Measurements from ENCODE around the gene COX10.
"Not testable (repeated sequence)": the region's sequence is repeated elsewhere in the genome, so short reads cannot be mapped to it uniquely, and the experiment has no call there.

Gene COX10

DNA sequence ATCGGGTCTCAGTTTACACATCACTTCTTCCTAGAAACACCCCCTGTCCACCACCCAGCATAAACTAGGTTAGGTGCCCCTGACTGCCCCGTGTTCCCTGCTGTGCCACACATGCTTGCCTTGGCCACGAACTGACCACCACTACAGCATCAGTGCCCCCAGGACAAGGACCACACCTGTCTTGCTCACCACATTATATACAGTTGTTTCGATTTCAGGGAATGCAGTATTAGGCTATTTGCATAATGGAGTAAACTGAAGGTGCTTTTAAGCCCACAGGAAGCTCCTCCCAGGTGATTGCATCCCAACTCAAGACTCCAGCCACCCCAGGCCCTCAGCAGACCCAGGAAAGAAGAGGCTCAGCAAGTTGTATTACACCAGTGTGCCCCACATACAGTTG, 117.1 kb downstream of the COX10 start:
- not testable (repeated sequence) for DNase-seq

DNA sequence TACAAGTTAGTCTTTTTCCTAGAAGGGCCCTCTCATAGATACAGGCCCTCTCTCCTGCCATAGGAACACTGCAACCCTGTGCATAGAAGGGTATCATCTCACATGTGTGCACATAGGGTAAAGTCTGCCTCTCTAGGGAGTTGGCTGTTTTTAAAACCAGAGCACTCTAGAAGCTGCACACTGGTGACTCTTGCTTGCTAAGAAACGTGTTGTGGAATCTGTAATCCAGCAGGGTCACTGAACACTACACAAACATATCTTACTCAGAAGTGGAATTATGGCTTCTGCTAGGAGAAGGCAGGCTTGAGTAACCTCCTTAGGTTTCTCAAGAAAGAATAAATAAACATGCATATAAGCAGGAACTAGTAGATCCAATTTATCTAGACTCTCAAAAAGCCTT, 121.5 kb downstream of the COX10 start:
- not testable (repeated sequence) for DNase-seq

GRCh38 chr17:14191469-14191868, 122.2 kb downstream of the COX10 start:
- DNase-seq: not testable (repeated sequence)

DNA sequence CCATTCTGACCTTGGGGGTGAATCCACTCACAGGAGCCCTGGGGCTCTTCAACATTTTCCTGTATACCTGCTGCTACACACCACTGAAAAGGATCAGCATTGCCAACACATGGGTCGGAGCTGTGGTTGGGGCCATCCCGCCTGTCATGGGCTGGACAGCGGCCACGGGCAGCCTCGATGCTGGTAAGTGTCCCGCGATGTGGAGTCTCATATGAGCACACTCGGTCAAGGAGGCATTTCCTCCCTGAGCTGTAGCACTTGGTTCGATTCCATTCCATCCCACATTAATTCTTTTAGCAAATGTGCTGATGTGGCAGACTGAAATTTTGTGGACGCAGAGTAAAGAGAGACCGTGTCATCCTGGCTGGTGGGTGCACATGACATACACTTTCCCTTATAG, 122.7 kb downstream of the COX10 start:
- not testable (repeated sequence) for DNase-seq

- DNase-seq: peak in 1 of 2 donors; percentile 35
These were observed 123.5 kb downstream of the COX10 start for GRCh38 chr17:14192636-14193344.

- DNase-seq: peak in 1 of 2 donors; percentile 36
These were observed 127.2 kb downstream of the COX10 start for GRCh38 chr17:14196377-14196997.

GRCh38 chr17:14197057-14197456, 127.8 kb downstream of the COX10 start:
- DNase-seq: no peak

GRCh38 chr17:14197586-14197985, 128.3 kb downstream of the COX10 start:
- peak; percentile 31 to 53 for DNase-seq

- DNase-seq: no peak
These were observed 128.7 kb downstream of the COX10 start for GRCh38 chr17:14198013-14198412.

GRCh38 chr17:14198575-14198974, 129.3 kb downstream of the COX10 start:
- no peak for DNase-seq

DNA sequence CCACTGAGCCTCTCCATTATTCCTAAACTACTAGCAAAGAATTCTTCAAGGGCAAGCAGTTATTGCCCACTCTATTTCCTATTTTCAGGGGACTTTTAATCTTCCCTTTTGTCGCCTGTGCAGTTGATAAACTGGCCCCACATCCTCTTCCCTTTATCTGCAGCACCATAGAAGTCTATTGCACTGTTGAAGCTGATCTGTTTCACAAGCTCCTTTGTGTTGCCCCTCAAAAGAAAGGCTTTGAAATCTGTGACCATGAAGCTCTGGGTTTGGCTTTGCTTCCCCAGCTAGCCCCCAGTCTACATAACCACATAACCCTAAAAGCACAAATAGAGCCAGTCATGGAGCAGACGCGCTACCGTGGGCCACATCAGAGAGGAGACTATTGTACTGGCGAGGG, 130.3 kb downstream of the COX10 start:
- no peak for DNase-seq

- DNase-seq: no peak
These were observed 131.1 kb downstream of the COX10 start for GRCh38 chr17:14200354-14200753.

DNA sequence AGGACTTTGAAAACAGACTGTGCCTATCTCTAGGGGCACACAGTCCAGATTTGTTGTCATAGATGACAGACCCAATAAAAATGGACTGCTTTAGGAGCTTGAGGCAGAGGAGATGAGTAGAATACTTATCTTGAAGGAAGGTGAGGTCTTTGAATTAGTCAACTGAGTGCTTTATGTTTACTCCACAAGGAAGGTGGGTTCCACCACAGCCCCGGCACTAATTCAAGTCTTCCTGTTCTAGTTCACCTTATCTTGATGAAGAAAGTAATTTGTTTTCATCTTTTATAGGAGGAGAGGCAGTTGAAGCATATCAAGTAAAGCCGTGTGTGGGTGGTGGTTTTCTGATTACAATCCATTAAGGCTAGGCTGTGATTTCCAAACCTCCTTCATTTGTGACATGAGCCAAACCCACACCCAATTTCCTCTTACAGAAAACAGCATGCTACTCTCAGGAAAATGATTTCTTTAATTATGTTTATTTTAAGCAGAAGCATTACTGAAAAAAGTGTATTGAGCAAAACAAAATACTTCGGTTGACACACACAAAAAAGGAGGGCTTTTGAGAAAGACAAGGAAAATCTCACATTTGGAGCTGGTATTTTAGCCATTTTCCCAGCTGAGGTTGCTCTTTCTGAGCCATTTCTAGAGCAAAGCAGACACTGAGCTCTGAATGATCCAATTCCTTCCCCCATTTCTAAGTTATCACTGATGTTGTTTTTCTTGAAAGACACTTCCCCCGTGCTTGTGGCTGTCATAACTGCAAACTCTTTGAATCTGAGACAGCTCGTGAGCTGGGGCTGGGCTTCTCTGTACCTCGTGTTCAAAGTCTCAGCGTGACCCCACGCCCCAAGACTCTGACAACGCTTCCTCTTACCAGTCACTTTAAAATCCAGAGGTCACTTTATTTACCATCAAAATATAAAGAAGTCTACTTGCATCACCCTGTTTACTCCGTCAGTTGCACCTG, 132.0 kb downstream of the COX10 start:
- peak; percentile 69 for DNase-seq

DNA sequence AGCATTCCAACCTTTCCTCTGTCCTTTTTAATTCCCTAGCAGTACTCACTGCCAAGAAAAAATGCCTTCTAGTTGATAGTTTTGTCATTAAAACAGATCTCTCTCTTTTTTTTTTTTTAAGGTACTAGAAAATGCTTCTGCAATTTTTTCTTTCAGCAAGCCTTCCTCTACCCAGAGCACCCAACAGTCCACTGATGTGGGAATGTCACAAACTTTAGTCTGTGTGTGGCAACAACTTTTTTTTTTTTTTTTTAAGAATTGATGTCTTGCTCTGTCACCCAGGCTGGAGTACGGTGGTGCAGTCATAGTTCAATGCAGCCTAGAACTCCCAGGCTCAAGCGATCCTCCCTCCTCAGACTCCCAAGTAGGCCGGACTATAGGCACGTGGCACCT, 132.7 kb downstream of the COX10 start:
- DNase-seq: no peak

DNA sequence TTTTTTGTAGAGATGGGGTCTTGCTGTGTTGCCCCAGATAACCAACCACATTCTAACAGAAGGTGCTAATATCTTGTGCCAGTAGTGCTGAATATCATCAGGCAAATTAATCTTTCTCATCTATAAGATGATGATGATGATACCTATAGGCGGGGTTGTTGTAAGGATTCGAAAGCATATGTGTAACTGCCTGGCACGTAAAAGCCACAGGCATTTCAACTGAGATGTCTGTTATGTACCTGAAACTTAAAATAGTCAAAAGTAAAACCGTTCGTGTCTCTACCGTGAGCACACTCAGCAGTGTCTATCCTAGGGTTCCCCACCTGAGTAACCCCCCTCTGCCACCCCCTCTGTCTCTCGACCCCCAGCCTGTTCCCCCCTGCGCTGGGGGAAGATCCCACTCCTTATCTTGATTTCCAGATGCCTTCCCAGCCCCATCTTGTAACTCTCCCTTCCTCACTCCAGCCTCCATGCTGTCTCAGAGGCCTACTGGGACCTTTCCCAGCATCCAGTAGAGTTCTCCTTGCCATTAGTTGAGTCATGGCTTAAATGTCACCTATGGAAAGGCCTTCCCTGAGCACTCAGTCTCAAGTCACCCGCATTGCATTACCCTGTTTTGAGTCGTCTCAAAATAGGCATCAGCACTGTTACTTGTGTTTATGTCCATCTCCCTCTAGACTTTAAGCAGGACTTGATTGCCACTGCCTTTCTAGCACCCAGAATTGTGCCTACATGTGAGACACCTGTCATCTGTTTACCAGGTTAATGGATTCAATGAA, 133.3 kb downstream of the COX10 start:
- no peak for DNase-seq

DNA sequence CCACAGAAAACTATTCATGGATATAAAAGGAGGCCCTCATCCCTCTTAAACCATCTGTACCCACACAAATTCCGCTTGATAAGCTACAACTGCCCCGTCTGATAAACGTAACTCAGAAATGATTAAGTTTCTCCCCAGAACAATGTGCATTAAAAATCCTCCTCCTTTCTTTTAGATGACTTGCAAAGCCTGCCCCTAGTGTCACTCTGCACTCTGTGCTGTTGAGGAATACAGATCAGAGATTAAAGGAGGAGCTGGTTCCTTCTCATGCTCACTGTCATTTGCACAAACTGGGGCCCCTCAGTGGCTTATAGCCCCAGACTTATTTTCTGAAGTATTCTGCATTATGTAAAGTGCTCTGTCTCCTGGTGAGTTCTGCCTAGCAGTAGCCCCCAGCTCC, 134.1 kb downstream of the COX10 start:
- DNase-seq: peak; percentile 37 to 59

- DNase-seq: peak in 1 of 2 donors; percentile 26
These were observed 134.8 kb downstream of the COX10 start for GRCh38 chr17:14204084-14204483.

- DNase-seq: no peak
These were observed 135.2 kb downstream of the COX10 start for GRCh38 chr17:14204546-14204945.

DNA sequence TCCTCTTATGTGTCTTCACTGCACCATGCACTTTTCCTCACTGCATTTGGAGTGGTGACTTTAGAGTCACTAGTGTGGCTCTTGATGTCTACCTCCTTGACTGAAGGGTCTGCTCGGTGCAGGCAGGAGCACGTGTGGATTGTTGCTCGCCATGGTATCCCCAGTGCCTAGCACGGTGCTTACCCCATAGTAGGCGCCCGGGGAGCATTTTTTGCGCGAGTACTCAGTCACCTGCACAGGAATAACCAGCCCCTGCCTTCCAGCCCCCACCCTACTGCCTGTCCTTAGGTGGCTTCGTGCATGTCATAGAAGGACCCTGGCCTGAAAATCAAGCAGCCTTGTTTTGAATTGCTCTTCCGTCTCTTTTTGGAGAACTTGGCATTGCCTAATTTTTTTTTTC, 136.1 kb downstream of the COX10 start:
- no peak for DNase-seq

GRCh38 chr17:14205992-14206461, 136.7 kb downstream of the COX10 start:
- peak; percentile 51 to 69 for DNase-seq

- no peak for DNase-seq
These were observed 137.6 kb downstream of the COX10 start for GRCh38 chr17:14206891-14207290.

DNA sequence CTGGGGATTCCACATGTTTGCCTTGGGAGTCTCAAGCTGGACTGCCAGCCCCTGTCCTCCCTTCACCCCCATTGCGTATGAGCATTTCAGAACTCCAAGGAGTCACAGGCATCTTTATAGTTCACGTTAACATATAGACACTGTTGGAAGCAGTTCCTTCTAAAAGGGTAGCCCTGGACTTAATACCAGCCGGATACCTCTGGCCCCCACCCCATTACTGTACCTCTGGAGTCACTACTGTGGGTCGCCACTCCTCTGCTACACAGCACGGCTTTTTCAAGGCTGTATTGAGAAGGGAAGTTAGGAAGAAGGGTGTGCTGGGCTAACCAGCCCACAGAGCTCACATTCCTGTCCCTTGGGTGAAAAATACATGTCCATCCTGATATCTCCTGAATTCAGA, 138.5 kb downstream of the COX10 start:
- no peak for DNase-seq

GRCh38 chr17:14209215-14209614, 139.9 kb downstream of the COX10 start:
- no peak for DNase-seq
